Fibroblast of lung (primary cell): Measurements from ENCODE around the gene EXOSC7.

Experiments used
- CTCF ChIP-seq, 2 donors: IDR thresholded peaks in 1 of 2; conservative IDR thresholded peaks in 1 of 2; 1 replicate in 1 of 2; 2 replicates in 1 of 2; pipeline ENCODE4 v1.5.1; 2011 to 2012; ENCODE audit warnings: low read length in 2 of 2, control low read depth in 1 of 2, inconsistent platforms in 1 of 2, low read depth in 1 of 2, mild to moderate bottlenecking in 1 of 2
- EZH2 ChIP-seq: IDR thresholded peaks from 2 replicates; pipeline ENCODE4 v1.5.1; 2012; ENCODE audit warnings: low read length, control low read depth, mild to moderate bottlenecking; ENCODE audit errors: missing control alignments

GRCh38 chr3:45033791-45034190, 57.7 kb downstream of the EXOSC7 start:
- TF ChIP-seq CTCF (conservative IDR thresholded peaks at IDR 0.05 in 1 of 2, IDR thresholded peaks at IDR 0.05 in 1 of 2; ENCODE audit: low read depth in 1 of 2, low read length in 2 of 2) (no peak), EZH2 (no peak)
